H9 (cell line): ENCODE measurements around the gene ZCWPW2. TPM values are rescaled to one million over a fixed set of nuclear protein-coding genes. Genes with fewer than 3 reads are reported as not detected.

Source experiments
- DNase-seq: peaks from one replicate; pipeline ENCODE4 v3.0.0-alpha.2; 2017
- H2AFZ ChIP-seq: one replicate; pipeline ENCODE4 v1.6.1; 2013; ENCODE audit warnings: mild to moderate bottlenecking, low read length, control low read depth, moderate library complexity
- H2AK5ac ChIP-seq: 2 replicates; pipeline ENCODE4 v1.6.1; 2013; ENCODE audit warnings: low read length, control low read depth, mixed read lengths; ENCODE audit not compliant: insufficient read length
- H2BK120ac ChIP-seq: one replicate; pipeline ENCODE4 v1.6.1; 2013; ENCODE audit warnings: low read depth, mild to moderate bottlenecking, low read length, control low read depth, inconsistent platforms; ENCODE audit not compliant: poor library complexity, severe bottlenecking
- H2BK12ac ChIP-seq: 2 replicates; pipeline ENCODE4 v1.6.1; 2013; ENCODE audit warnings: low read length, control low read depth, mixed read lengths, low read depth; ENCODE audit not compliant: insufficient read length
- H2BK15ac ChIP-seq: 2 replicates; pipeline ENCODE4 v1.6.1; 2013; ENCODE audit warnings: low read depth, low read length, control low read depth
- H2BK20ac ChIP-seq: one replicate; pipeline ENCODE4 v1.6.1; 2013; ENCODE audit warnings: low read depth, mild to moderate bottlenecking, low read length, control low read depth, inconsistent platforms; ENCODE audit not compliant: poor library complexity, severe bottlenecking
- H2BK5ac ChIP-seq: 2 replicates; pipeline ENCODE4 v1.6.1; 2013; ENCODE audit warnings: low read length, control low read depth, mixed read lengths; ENCODE audit not compliant: insufficient read length
- H3K14ac ChIP-seq: 2 replicates; pipeline ENCODE4 v1.6.1; 2013; ENCODE audit warnings: low read length, control low read depth; ENCODE audit not compliant: insufficient read depth
- H3K18ac ChIP-seq: 2 replicates; pipeline ENCODE4 v1.6.1; 2013; ENCODE audit warnings: low read depth, mild to moderate bottlenecking, mixed read lengths, low read length, control low read depth; ENCODE audit not compliant: insufficient read length
- H3K23ac ChIP-seq: 2 replicates; pipeline ENCODE4 v1.6.1; 2013; ENCODE audit warnings: low read length, control low read depth, mixed read lengths, low read depth; ENCODE audit not compliant: insufficient read length
- H3K23me2 ChIP-seq: 2 replicates; pipeline ENCODE4 v1.6.1; 2013; ENCODE audit warnings: low read depth, mild to moderate bottlenecking, mixed read lengths, low read length, control low read depth; ENCODE audit not compliant: insufficient read length, poor library complexity, severe bottlenecking
- H3K27ac ChIP-seq: 2 replicates; pipeline ENCODE4 v1.5.1; 2013; ENCODE audit warnings: low read length, control low read depth, mixed read lengths, low read depth; ENCODE audit not compliant: insufficient read length
- H3K27me3 ChIP-seq: 2 replicates; pipeline ENCODE4 v1.6.1; 2013; ENCODE audit warnings: low read length, control low read depth, inconsistent platforms; ENCODE audit not compliant: insufficient read depth
- H3K4ac ChIP-seq: 2 replicates; pipeline ENCODE4 v1.6.1; 2013; ENCODE audit warnings: low read depth, mild to moderate bottlenecking, control low read depth, inconsistent platforms, low read length, moderate library complexity
- H3K4me1 ChIP-seq: 2 replicates; pipeline ENCODE4 v1.6.1; 2013; ENCODE audit warnings: low read length, control low read depth, inconsistent platforms; ENCODE audit not compliant: insufficient read depth
- H3K4me2 ChIP-seq: 2 replicates; pipeline ENCODE4 v1.6.1; 2013; ENCODE audit warnings: low read length, control low read depth, mixed read lengths; ENCODE audit not compliant: insufficient read length, insufficient read depth
- H3K56ac ChIP-seq: 2 replicates; pipeline ENCODE4 v1.6.1; 2013; ENCODE audit warnings: low read depth, mild to moderate bottlenecking, mixed read lengths, low read length, control low read depth; ENCODE audit not compliant: insufficient read length
- H3K79me1 ChIP-seq: 2 replicates; pipeline ENCODE4 v1.6.1; 2013; ENCODE audit warnings: low read depth, mild to moderate bottlenecking, moderate library complexity, low read length, control low read depth, inconsistent platforms; ENCODE audit not compliant: insufficient read depth, poor library complexity, severe bottlenecking
- H3K79me2 ChIP-seq: 2 replicates; pipeline ENCODE4 v1.6.1; 2013; ENCODE audit warnings: low read length, control low read depth, inconsistent platforms; ENCODE audit not compliant: insufficient read depth
- H3K9ac ChIP-seq: 2 replicates; pipeline ENCODE4 v1.6.1; 2013; ENCODE audit warnings: low read length, control low read depth, mixed read lengths; ENCODE audit not compliant: insufficient read length; ENCODE audit errors: extremely low read depth
- H3K9me3 ChIP-seq: one replicate; pipeline ENCODE4 v1.6.1; 2013; ENCODE audit warnings: low read depth, low read length, inconsistent platforms; ENCODE audit not compliant: control insufficient read depth
- H3T11ph ChIP-seq: one replicate; pipeline ENCODE4 v1.6.1; 2013; ENCODE audit warnings: mild to moderate bottlenecking, low read length, control low read depth, inconsistent platforms
- H4K20me1 ChIP-seq: one replicate; pipeline ENCODE4 v1.6.1; 2013; ENCODE audit not compliant: control insufficient read depth, insufficient read length, insufficient read depth
- H4K5ac ChIP-seq: 2 replicates; pipeline ENCODE4 v1.6.1; 2013; ENCODE audit warnings: low read depth, mild to moderate bottlenecking, mixed read lengths, low read length, control low read depth; ENCODE audit not compliant: insufficient read length
- H4K8ac ChIP-seq: replicated peaks from 2 replicates; pipeline ENCODE4 v1.6.1; 2013; ENCODE audit warnings: low read length, control low read depth, mixed read lengths, low read depth; ENCODE audit not compliant: insufficient read length
- H4K91ac ChIP-seq: 2 replicates; pipeline ENCODE4 v1.6.1; 2013; ENCODE audit warnings: low read depth, mild to moderate bottlenecking, moderate library complexity, mixed read lengths, low read length, control low read depth; ENCODE audit not compliant: insufficient read length
- H3K27ac Mint-ChIP-seq, 3 experiments: 2 replicates in 2 of 3; 3 replicates in 1 of 3; pipeline ENCODE4 v1.8.0; 2020 to 2021; ENCODE audit warnings: mixed read lengths in 3 of 3, mild to moderate bottlenecking in 1 of 3, moderate library complexity in 1 of 3
- H3K27me3 Mint-ChIP-seq: 2 replicates; pipeline ENCODE4 v1.8.0; 2021; ENCODE audit warnings: low read depth, mild to moderate bottlenecking, moderate library complexity, mixed read lengths
- H3K36me3 Mint-ChIP-seq, 3 experiments: 2 replicates in 2 of 3; 3 replicates in 1 of 3; pipeline ENCODE4 v1.8.0; 2020 to 2021; ENCODE audit warnings: low read depth in 3 of 3, mixed read lengths in 3 of 3; ENCODE audit not compliant: insufficient read depth in 1 of 3
- H3K4me1 Mint-ChIP-seq, 2 experiments: 2 replicates each; pipeline ENCODE4 v1.8.0; 2020; ENCODE audit warnings: mixed read lengths in 2 of 2
- H3K4me3 Mint-ChIP-seq, 2 experiments: 2 replicates in 1 of 2; 3 replicates in 1 of 2; pipeline ENCODE4 v1.8.0; 2020 to 2021; ENCODE audit warnings: mild to moderate bottlenecking in 2 of 2, mixed read lengths in 2 of 2, moderate library complexity in 1 of 2
- H3K9me3 Mint-ChIP-seq, 2 experiments: 2 replicates in 1 of 2; 3 replicates in 1 of 2; pipeline ENCODE4 v1.8.0; 2020; ENCODE audit warnings: mild to moderate bottlenecking in 2 of 2, mixed read lengths in 2 of 2, moderate library complexity in 1 of 2
- WGBS: extraction: QIAGEN DNeasy Blood & Tissue Kit; methylation state at CpG from one replicate; pipeline ENCODE4 v1.1.7; 2013; ENCODE audit warnings: missing lambda C conversion rate, low lambda C conversion rate, mixed read lengths; ENCODE audit not compliant: insufficient read length; ENCODE audit errors: extremely low coverage; 5-methylcytosine and 5-hydroxymethylcytosine counted together
- total RNA-seq: library from RNA; stranded (reverse); gene quantifications from 2 replicates; pipeline ENCODE4 v1.2.1, GENCODE V29; 2021
- TF ChIP-seq, protein P1 (sequence below): fragments of 200-600 bp; sonication (generic); conservative IDR thresholded peaks from 3 replicates; pipeline ENCODE4 v1.8.0; 2021; ENCODE audit warnings: antibody characterized with exemption, mild to moderate bottlenecking

The ZCWPW2 gene
- total RNA-seq, 1 experiment from 2014 or later, result 0.35 TPM

- Histone ChIP-seq H2BK12ac (no peak overlapping the region), H3K4ac (no peak overlapping the region), H3K27me3 (no peaks in the 10 kb centered on the region), H4K5ac (no peak overlapping the region), H2BK20ac (no peak overlapping the region), H4K20me1 (no peaks in the 10 kb centered on the region), H3T11ph (no peak overlapping the region), H2AK5ac (no peak overlapping the region), H3K23ac (no peak overlapping the region), H3K79me2 (no peaks in the 10 kb centered on the region), H3K18ac (no peak overlapping the region), H3K14ac (no peak overlapping the region), H2AFZ (no peak overlapping the region), H2BK15ac (no peak overlapping the region), H2BK5ac (no peak overlapping the region), H3K56ac (no peak overlapping the region), H4K91ac (no peak overlapping the region), H4K8ac (no peak overlapping the region), H3K79me1 (no peaks in the 10 kb centered on the region), H3K9ac (no peak overlapping the region), H3K4me1 (no peaks in the 10 kb centered on the region), H2BK120ac (no peak overlapping the region), H3K27ac (no peak overlapping the region), H3K9me3 (no peaks in the 10 kb centered on the region), H3K23me2 (no peaks in the 10 kb centered on the region), H3K4me2 (no peak overlapping the region)
- peaks cover 0 to 8% (median 7%) of the 10 kb centered on the region in 3 experiments; a peak in 4 of 7 replicates for H3K36me3 Mint-ChIP-seq
- TF ChIP-seq, protein P1, sequence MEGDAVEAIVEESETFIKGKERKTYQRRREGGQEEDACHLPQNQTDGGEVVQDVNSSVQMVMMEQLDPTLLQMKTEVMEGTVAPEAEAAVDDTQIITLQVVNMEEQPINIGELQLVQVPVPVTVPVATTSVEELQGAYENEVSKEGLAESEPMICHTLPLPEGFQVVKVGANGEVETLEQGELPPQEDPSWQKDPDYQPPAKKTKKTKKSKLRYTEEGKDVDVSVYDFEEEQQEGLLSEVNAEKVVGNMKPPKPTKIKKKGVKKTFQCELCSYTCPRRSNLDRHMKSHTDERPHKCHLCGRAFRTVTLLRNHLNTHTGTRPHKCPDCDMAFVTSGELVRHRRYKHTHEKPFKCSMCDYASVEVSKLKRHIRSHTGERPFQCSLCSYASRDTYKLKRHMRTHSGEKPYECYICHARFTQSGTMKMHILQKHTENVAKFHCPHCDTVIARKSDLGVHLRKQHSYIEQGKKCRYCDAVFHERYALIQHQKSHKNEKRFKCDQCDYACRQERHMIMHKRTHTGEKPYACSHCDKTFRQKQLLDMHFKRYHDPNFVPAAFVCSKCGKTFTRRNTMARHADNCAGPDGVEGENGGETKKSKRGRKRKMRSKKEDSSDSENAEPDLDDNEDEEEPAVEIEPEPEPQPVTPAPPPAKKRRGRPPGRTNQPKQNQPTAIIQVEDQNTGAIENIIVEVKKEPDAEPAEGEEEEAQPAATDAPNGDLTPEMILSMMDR, result no peak
- H3K27me3 Mint-ChIP-seq, result no peaks in the 10 kb centered on the region
- peaks cover 12 to 16% of the 10 kb centered on the region in 2 experiments for H3K9me3 Mint-ChIP-seq
- no peak overlapping the region for H3K27ac Mint-ChIP-seq
- no peaks in the 10 kb centered on the region for H3K4me1 Mint-ChIP-seq
- no peak for DNase-seq
- WGBS, result no CpG with 5 or more reads among the region's 3 CpGs
- H3K4me3 Mint-ChIP-seq, result no peak overlapping the region
These were observed 195.7 kb downstream of the ZCWPW2 start for GRCh38 chr3:28544236-28544635.
